ENCODE data around the gene MANBA.

GRCh38 chr4:102678695-102679335 lies 82.0 kb downstream of the MANBA start:
- no peak for TF ChIP-seq KLF16 (tag by site-specific recombination; IDR thresholded peaks at IDR 0.05)
- TF ChIP-seq ZNF155 (tag by site-specific recombination; IDR thresholded peaks at IDR 0.05), result no peak
- no peak for TF ChIP-seq ZNF398 (tag by site-specific recombination; IDR thresholded peaks at IDR 0.05)
- TF ChIP-seq ZNF704 (tag by site-specific recombination; IDR thresholded peaks at IDR 0.05), result no peak
- no peak for TF ChIP-seq WT1 (tag by site-specific recombination; IDR thresholded peaks at IDR 0.05)
- TF ChIP-seq ZBTB17 (tag by site-specific recombination; IDR thresholded peaks at IDR 0.05), result no peak
- no peak for TF ChIP-seq ZBTB8A (tag by site-specific recombination; IDR thresholded peaks at IDR 0.05)
- no peak for TF ChIP-seq CTCF (tag by site-specific recombination; IDR thresholded peaks at IDR 0.05)
- TF ChIP-seq MEIS1 (CRISPR knock-in tag; IDR thresholded peaks at IDR 0.05; ENCODE audit: borderline replicate concordance), result no peak
- TF ChIP-seq ZFP69B (tag by site-specific recombination; IDR thresholded peaks at IDR 0.05), result no peak
- TF ChIP-seq GLIS1 (tag by site-specific recombination; IDR thresholded peaks at IDR 0.05), result no peak
- no peak for TF ChIP-seq ZNF626 (tag by site-specific recombination; IDR thresholded peaks at IDR 0.05)
- no peak for TF ChIP-seq PRDM2 (tag by site-specific recombination; IDR thresholded peaks at IDR 0.05; ENCODE audit: borderline replicate concordance)
- TF ChIP-seq SP3 (tag by site-specific recombination; IDR thresholded peaks at IDR 0.05), result no peak
